ENCODE results near the gene CDH23.

DNA sequence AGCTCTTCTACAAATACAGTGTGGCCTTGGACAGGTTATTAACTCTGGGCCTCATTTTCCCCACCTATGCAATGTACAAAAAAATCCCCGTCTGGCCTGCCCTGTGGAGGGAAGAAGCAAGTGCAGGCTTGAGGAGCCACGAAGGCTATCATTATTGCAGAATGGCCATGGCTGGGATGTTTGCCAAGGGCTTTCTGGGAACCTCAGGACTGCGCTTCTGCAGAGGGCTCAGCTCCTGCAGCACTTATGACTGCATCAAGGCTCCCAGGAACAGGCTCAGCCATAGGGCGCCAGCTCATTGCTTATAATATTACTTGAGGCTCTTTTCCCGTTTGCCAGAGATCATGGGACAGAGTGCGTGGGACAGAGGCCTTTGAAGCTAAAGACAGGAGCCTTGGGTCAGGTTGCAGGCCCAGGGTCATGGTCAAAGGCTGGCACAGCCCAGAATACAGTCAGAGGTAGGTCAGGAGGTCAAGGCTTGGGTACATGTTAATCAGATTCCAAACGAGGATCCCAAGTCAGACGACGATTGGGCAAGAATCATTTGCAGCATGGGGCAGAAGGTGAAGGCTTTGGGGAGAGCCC, 343.4 kb downstream of the CDH23 start:
- no peak for TF ChIP-seq CTCF (conservative IDR thresholded peaks at IDR 0.05)
- TF ChIP-seq EZH2 (IDR thresholded peaks at IDR 0.05; ENCODE audit: low read depth) = no peak
